ENCODE data around the gene APBA3.

- TF ChIP-seq POLR2A (IDR thresholded peaks at IDR 0.05), result no peak
- TF ChIP-seq CTCF (IDR thresholded peaks at IDR 0.05), result no peak
Measured at GRCh38 chr19:3719868-3720267, 41.6 kb downstream of the APBA3 start.

Data from Peyer's patch (tissue), 4 donors.